A549 treated with Hydrocortisone at 1 μM for 4 hours (cell line): ENCODE data around the gene MS4A6A. TPM values are rescaled to one million over a fixed set of nuclear protein-coding genes. Genes with fewer than 3 reads are reported as not detected.

Experiments used
- total RNA-seq: library from RNA; stranded (reverse); fragments of 200-300 nt; extraction: Qiagen RNA extraction; gene quantifications from 5 replicates; pipeline ENCODE4 v1.2.3, GENCODE V29; 2022

The MS4A6A gene
- total RNA-seq = not detected in 5 replicates

GRCh38 chr11:60182541-60183330 lies at the start of gene MS4A6A:
Gene MS4A6A (minus strand): TSS chr11:60183083. CDS start chr11:60181727, 1,356 bp downstream.

Other genes with a start within 250 kb of the MS4A6A start
- gene OOSP1, start 244.7 kb downstream of the MS4A6A start, total RNA-seq = not detected in 5 replicates
- not detected in 5 replicates for gene OOSP4A, start 219.1 kb downstream of the MS4A6A start, total RNA-seq
- gene OOSP4B, start 165.9 kb downstream of the MS4A6A start, total RNA-seq = not detected in 5 replicates
- not detected in 5 replicates for gene OOSP2, start 142.7 kb downstream of the MS4A6A start, total RNA-seq
- gene MS4A3, start 126.4 kb downstream of the MS4A6A start, total RNA-seq = not detected in 5 replicates
- not detected in 5 replicates for gene MS4A2, start 94.4 kb downstream of the MS4A6A start, total RNA-seq
- not detected in 5 replicates for gene MS4A4E, start 60.1 kb upstream of the MS4A6A start, total RNA-seq
- gene MS4A4A, start 97.6 kb upstream of the MS4A6A start, total RNA-seq = not detected in 5 replicates
- gene MS4A6E, start 144.2 kb upstream of the MS4A6A start, total RNA-seq = not detected in 5 replicates
- gene MS4A7, start 195.4 kb upstream of the MS4A6A start, total RNA-seq = not detected in 5 replicates
- not detected in 5 replicates for gene MS4A14, start 213.4 kb upstream of the MS4A6A start, total RNA-seq
- not detected in 5 replicates for gene MS4A5, start 246.5 kb upstream of the MS4A6A start, total RNA-seq